K562 (cell line): ENCODE measurements around the gene CNOT1. TPM values are rescaled to one million over a fixed set of nuclear protein-coding genes. Genes with fewer than 3 reads are reported as not detected.

Experiments
- EP300 ChIP-seq: IDR thresholded peaks from 2 replicates; pipeline ENCODE4 v1.6.1; 2012; ENCODE audit warnings: low read length, improper control_type of control experiment
- KHSRP ChIP-seq: fragments of 450-650 bp; IDR thresholded peaks from 2 replicates; pipeline ENCODE4 v1.6.1; 2017
- NEUROD1 ChIP-seq: fragments of 150-350 bp; IDR thresholded peaks from 2 replicates; pipeline ENCODE4 v1.6.1; 2014; ENCODE audit warnings: borderline replicate concordance, low read length, low read depth; ENCODE audit not compliant: partially characterized antibody
- POLR3A ChIP-seq: IDR thresholded peaks from 2 replicates; pipeline ENCODE4 v1.6.1; 2011; ENCODE audit warnings: borderline replicate concordance, mild to moderate bottlenecking, moderate library complexity; ENCODE audit not compliant: insufficient read length, insufficient read depth; ENCODE audit errors: extremely low read depth
- SRSF3 ChIP-seq: fragments of 200-400 bp; formaldehyde crosslinking; IDR thresholded peaks from 2 replicates; pipeline ENCODE4 v1.6.1; 2016; ENCODE audit warnings: mild to moderate bottlenecking, low read length, moderate library complexity; ENCODE audit not compliant: insufficient read depth
- TBP ChIP-seq: optimal IDR thresholded peaks from 2 replicates; pipeline ENCODE3; 2011; ENCODE audit warnings: low read depth, low read length, improper control_type of control experiment
- XRCC5 ChIP-seq: fragments of 200-400 bp; formaldehyde crosslinking; IDR thresholded peaks from 2 replicates; pipeline ENCODE4 v1.6.1; 2017; ENCODE audit warnings: low read depth, mild to moderate bottlenecking, low read length
- ZNF324 ChIP-seq: fragments of 250-450 bp; sonication (Bioruptor Pico); IDR thresholded peaks from 2 replicates; pipeline ENCODE4 v1.4.0; 2020; ENCODE audit warnings: mild to moderate bottlenecking
- polyA plus RNA-seq, 8 experiments: library from polyadenylated mRNA; depleted of rRNA in 4 of 8; stranded (reverse) in 5 of 8; unstranded in 3 of 8; fragments of >200 nt; fragmentation: Nextera tagmentation in 2 of 8; fragmentation: Illumina TruSeq in 1 of 8; extraction: Ambion mirVana in 2 of 8; extraction: Trizol in 1 of 8; gene quantifications; 2 replicates each; pipeline versions ENCODE4 v1.2.1 to v1.2.3, GENCODE V29; 2011 to 2014; ENCODE audit warnings: inconsistent platforms in 1 of 8, missing spikeins in 1 of 8
- total RNA-seq, 7 experiments: library from RNA; depleted of rRNA in 6 of 7; stranded (reverse); fragments of >200 nt in 6 of 7; fragmentation: Illumina TruSeq in 2 of 7; extraction: Trizol in 2 of 7; gene quantifications; 2 replicates each; pipeline versions ENCODE4 v1.2.1 to v1.2.3, GENCODE V29; 2011 to 2021; ENCODE audit warnings: low replicate concordance in 1 of 7
- TF ChIP-seq, protein P1 (sequence below), 2 experiments: fragments of 450-650 bp in 1 of 2; sonication (generic) in 1 of 2; formaldehyde crosslinking in 1 of 2; IDR thresholded peaks; 2 replicates each; pipeline versions ENCODE4 v1.7.1 to v1.9.0; 2016 to 2022; ENCODE audit warnings: inconsistent platforms in 1 of 2, mild to moderate bottlenecking in 1 of 2, missing genetic modification reagents in 1 of 2
- TF ChIP-seq, protein P2 (sequence below), 2 experiments: fragments of 450-650 bp; IDR thresholded peaks; 2 replicates each; pipeline ENCODE4 v1.6.1; 2018; ENCODE audit warnings: mild to moderate bottlenecking in 2 of 2, low read depth in 1 of 2; ENCODE audit not compliant: partially characterized antibody in 2 of 2
- TF ChIP-seq, protein P3 (sequence below): sonication (generic); formaldehyde crosslinking; IDR thresholded peaks from 2 replicates; pipeline ENCODE4 v1.8.1; 2022; ENCODE audit warnings: missing genetic modification reagents

The CNOT1 gene
- total and polyA plus RNA-seq, 9 of the 15 experiments (the other 6 are each of a cell fraction or from before 2014, with no cell fraction given) = 110 to 270 (median 220) TPM

DNA sequence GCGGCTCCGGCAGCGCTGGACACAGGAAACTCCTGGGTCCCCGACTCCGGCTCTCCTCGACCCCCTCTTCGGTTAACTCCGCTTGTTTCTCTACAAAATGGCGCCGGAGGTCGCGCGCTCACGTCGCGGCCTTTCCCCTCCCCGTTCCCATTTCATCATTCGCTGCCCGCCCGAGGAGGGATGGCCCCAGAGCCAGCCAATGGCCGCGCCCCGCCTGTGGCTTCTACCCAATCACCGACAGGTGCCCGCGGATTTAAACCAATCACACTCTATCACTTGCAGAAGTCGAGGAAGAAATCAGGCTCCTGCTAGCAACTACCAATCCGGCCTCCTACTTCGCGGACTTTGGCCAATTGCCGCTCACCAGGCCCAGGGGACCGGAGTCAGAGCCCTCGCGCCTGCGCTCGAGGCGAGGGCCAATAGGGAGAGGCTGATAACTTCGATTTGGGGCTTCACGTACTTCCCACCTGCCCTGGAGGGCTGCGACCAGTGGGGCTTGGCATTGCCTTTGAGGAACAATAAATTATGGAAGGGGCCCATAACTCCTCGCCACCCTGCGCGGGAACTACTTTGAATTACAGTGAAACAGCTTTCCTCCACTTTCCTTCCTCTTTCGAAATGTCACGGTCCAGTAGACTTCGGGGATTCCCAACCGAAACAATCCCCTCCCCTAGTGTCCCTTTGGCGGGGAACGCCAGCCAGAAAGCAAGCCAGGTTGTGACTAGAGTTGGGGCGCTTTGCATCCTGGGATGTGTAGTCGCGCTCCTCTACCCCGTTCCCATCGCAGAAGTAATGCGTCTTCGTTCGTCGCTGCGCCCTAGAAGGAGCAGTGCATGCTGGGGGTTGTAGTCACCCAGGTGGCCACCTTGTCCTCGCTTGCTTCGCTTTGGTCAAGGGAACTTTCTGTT, at the start of gene CNOT1 (continued):
- TF ChIP-seq, protein P1, sequence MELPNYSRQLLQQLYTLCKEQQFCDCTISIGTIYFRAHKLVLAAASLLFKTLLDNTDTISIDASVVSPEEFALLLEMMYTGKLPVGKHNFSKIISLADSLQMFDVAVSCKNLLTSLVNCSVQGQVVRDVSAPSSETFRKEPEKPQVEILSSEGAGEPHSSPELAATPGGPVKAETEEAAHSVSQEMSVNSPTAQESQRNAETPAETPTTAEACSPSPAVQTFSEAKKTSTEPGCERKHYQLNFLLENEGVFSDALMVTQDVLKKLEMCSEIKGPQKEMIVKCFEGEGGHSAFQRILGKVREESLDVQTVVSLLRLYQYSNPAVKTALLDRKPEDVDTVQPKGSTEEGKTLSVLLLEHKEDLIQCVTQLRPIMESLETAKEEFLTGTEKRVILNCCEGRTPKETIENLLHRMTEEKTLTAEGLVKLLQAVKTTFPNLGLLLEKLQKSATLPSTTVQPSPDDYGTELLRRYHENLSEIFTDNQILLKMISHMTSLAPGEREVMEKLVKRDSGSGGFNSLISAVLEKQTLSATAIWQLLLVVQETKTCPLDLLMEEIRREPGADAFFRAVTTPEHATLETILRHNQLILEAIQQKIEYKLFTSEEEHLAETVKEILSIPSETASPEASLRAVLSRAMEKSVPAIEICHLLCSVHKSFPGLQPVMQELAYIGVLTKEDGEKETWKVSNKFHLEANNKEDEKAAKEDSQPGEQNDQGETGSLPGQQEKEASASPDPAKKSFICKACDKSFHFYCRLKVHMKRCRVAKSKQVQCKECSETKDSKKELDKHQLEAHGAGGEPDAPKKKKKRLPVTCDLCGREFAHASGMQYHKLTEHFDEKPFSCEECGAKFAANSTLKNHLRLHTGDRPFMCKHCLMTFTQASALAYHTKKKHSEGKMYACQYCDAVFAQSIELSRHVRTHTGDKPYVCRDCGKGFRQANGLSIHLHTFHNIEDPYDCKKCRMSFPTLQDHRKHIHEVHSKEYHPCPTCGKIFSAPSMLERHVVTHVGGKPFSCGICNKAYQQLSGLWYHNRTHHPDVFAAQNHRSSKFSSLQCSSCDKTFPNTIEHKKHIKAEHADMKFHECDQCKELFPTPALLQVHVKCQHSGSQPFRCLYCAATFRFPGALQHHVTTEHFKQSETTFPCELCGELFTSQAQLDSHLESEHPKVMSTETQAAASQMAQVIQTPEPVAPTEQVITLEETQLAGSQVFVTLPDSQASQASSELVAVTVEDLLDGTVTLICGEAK (IDR thresholded peaks at IDR 0.05) = peak; percentile 62
- TF ChIP-seq, protein P1 (CRISPR knock-in tag; IDR thresholded peaks at IDR 0.05) = no peak
- TF ChIP-seq, protein P2, sequence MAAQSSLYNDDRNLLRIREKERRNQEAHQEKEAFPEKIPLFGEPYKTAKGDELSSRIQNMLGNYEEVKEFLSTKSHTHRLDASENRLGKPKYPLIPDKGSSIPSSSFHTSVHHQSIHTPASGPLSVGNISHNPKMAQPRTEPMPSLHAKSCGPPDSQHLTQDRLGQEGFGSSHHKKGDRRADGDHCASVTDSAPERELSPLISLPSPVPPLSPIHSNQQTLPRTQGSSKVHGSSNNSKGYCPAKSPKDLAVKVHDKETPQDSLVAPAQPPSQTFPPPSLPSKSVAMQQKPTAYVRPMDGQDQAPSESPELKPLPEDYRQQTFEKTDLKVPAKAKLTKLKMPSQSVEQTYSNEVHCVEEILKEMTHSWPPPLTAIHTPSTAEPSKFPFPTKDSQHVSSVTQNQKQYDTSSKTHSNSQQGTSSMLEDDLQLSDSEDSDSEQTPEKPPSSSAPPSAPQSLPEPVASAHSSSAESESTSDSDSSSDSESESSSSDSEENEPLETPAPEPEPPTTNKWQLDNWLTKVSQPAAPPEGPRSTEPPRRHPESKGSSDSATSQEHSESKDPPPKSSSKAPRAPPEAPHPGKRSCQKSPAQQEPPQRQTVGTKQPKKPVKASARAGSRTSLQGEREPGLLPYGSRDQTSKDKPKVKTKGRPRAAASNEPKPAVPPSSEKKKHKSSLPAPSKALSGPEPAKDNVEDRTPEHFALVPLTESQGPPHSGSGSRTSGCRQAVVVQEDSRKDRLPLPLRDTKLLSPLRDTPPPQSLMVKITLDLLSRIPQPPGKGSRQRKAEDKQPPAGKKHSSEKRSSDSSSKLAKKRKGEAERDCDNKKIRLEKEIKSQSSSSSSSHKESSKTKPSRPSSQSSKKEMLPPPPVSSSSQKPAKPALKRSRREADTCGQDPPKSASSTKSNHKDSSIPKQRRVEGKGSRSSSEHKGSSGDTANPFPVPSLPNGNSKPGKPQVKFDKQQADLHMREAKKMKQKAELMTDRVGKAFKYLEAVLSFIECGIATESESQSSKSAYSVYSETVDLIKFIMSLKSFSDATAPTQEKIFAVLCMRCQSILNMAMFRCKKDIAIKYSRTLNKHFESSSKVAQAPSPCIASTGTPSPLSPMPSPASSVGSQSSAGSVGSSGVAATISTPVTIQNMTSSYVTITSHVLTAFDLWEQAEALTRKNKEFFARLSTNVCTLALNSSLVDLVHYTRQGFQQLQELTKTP (IDR thresholded peaks at IDR 0.05; ENCODE audit: low read depth in 1 of 2, partially characterized antibody in 2 of 2) = peak; percentile 29 to 95
- TF ChIP-seq XRCC5 (0 out of 2 replicates have a peak, but pooled peaks have one; percentile 73), EP300 (no peak), KHSRP (no peak; the same call in 1 of the 2 replicates), TBP (peak; percentile 89), SRSF3 (0 out of 2 replicates have a peak, but pooled peaks have one; percentile 7), ZNF324 (no peak), POLR3A (no peak), NEUROD1 (peak; percentile 99)
- TF ChIP-seq, protein P3, sequence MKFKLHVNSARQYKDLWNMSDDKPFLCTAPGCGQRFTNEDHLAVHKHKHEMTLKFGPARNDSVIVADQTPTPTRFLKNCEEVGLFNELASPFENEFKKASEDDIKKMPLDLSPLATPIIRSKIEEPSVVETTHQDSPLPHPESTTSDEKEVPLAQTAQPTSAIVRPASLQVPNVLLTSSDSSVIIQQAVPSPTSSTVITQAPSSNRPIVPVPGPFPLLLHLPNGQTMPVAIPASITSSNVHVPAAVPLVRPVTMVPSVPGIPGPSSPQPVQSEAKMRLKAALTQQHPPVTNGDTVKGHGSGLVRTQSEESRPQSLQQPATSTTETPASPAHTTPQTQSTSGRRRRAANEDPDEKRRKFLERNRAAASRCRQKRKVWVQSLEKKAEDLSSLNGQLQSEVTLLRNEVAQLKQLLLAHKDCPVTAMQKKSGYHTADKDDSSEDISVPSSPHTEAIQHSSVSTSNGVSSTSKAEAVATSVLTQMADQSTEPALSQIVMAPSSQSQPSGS = no peak
